Right lobe of liver (tissue), 4 donors: ENCODE measurements around the gene ARPC5.

ENCODE experiments used
- POLR2A ChIP-seq: fragments of 450-650 bp; IDR thresholded peaks from one replicate; pipeline ENCODE4 v1.6.1; 2017; ENCODE audit warnings: antibody characterized with exemption, mild to moderate bottlenecking
- TF ChIP-seq, protein P1 (sequence below), 4 donors: fragments of 200-600 bp in 3 of 4; fragments of 450-650 bp in 1 of 4; IDR thresholded peaks; one replicate each; pipeline versions ENCODE4 v1.5.1 to v1.8.0; 2016 to 2022; ENCODE audit warnings: antibody characterized with exemption in 4 of 4, mild to moderate bottlenecking in 2 of 4
- donor health status: DM: no; HTN: no; CAD: no.
- donor health status: DM: no; HTN: no; CAD: no.
- donor health status: DM: no; HTN: yes; CAD: no.

GRCh38 chr1:183589874-183590243 lies 45.7 kb downstream of the ARPC5 start:
- TF ChIP-seq POLR2A = no peak
- TF ChIP-seq, protein P1, sequence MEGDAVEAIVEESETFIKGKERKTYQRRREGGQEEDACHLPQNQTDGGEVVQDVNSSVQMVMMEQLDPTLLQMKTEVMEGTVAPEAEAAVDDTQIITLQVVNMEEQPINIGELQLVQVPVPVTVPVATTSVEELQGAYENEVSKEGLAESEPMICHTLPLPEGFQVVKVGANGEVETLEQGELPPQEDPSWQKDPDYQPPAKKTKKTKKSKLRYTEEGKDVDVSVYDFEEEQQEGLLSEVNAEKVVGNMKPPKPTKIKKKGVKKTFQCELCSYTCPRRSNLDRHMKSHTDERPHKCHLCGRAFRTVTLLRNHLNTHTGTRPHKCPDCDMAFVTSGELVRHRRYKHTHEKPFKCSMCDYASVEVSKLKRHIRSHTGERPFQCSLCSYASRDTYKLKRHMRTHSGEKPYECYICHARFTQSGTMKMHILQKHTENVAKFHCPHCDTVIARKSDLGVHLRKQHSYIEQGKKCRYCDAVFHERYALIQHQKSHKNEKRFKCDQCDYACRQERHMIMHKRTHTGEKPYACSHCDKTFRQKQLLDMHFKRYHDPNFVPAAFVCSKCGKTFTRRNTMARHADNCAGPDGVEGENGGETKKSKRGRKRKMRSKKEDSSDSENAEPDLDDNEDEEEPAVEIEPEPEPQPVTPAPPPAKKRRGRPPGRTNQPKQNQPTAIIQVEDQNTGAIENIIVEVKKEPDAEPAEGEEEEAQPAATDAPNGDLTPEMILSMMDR (IDR thresholded peaks at IDR 0.05) = no peak
